Calu3 (cell line): ENCODE data around the gene MAPK4. TPM values are rescaled to one million over a fixed set of nuclear protein-coding genes. Genes with fewer than 3 reads are reported as not detected.

ENCODE experiments used
- BruUV-seq: library from RNA; stranded (reverse); fragments of 400-500 nt; replicated peaks from 2 replicates; lab custom pipeline; 2021; lab: Mats Ljungman, UMichigan
- CTCF ChIA-PET: fragments of 300-600 bp; sonication (Branson Sonifier 250); formaldehyde crosslinking; loops from one replicate; lab custom pipeline; 2022; ENCODE audit warnings: antibody characterized with exemption; lab: Charles Lee
- DNase-seq: peaks from one replicate; pipeline ENCODE4 v3.0.0; 2022
- H3K27ac Mint-ChIP-seq: one replicate; pipeline ENCODE4 v1.8.0; 2022; ENCODE audit warnings: mixed read lengths; ENCODE audit not compliant: unreplicated experiment
- H3K27me3 Mint-ChIP-seq: one replicate; pipeline ENCODE4 v1.8.0; 2022; ENCODE audit warnings: mixed read lengths; ENCODE audit not compliant: unreplicated experiment
- H3K36me3 Mint-ChIP-seq: one replicate; pipeline ENCODE4 v1.8.0; 2022; ENCODE audit warnings: mild to moderate bottlenecking, moderate library complexity, mixed read lengths; ENCODE audit not compliant: insufficient read depth, unreplicated experiment
- H3K4me1 Mint-ChIP-seq: one replicate; pipeline ENCODE4 v1.8.0; 2022; ENCODE audit warnings: mild to moderate bottlenecking, low read depth, mixed read lengths; ENCODE audit not compliant: unreplicated experiment
- H3K4me3 Mint-ChIP-seq: one replicate; pipeline ENCODE4 v1.8.0; 2022; ENCODE audit warnings: mild to moderate bottlenecking, low read depth, moderate library complexity, mixed read lengths; ENCODE audit not compliant: unreplicated experiment
- H3K9me3 Mint-ChIP-seq: one replicate; pipeline ENCODE4 v1.8.0; 2022; ENCODE audit warnings: low read depth, mixed read lengths; ENCODE audit not compliant: unreplicated experiment
- CTCF ChIP-seq: fragments of 200-600 bp; IDR thresholded peaks from one replicate; pipeline ENCODE4 v1.8.0; 2022; ENCODE audit warnings: antibody characterized with exemption; ENCODE audit not compliant: unreplicated experiment
- intact Hi-C: fragments of 100-400 bp; cut with micrococcal nuclease; formaldehyde crosslinking; loops from one replicate; pipeline ENCODE4 v1.10.0; 2022; ENCODE audit not compliant: unreplicated experiment
- total RNA-seq: library from RNA; stranded (reverse); gene quantifications from 2 replicates; pipeline ENCODE4 v1.2.3, GENCODE V29; 2022

Gene MAPK4
- total RNA-seq, 1 experiment from 2014 or later, result not detected

- CTCF ChIA-PET, result no interaction called here
- no peak for DNase-seq
- no peaks in the 10 kb centered on the region for H3K9me3 Mint-ChIP-seq
- intact Hi-C loops, result no loop called here
- peaks cover 100% of the 10 kb centered on the region for H3K27me3 Mint-ChIP-seq
- no peaks in the 10 kb centered on the region for H3K4me1 Mint-ChIP-seq
- no peak overlapping the region for H3K4me3 Mint-ChIP-seq
- no TSS peak for BruUV-seq
- no peaks in the 10 kb centered on the region for H3K36me3 Mint-ChIP-seq
- H3K27ac Mint-ChIP-seq, result no peak overlapping the region
- TF ChIP-seq CTCF, result no peak
Measured at GRCh38 chr18:50747849-50748242, 188.0 kb downstream of the MAPK4 start.

- intact Hi-C loops, result no loop called here
- no peaks in the 10 kb centered on the region for H3K9me3 Mint-ChIP-seq
- CTCF ChIA-PET, result no interaction called here
- H3K36me3 Mint-ChIP-seq, result no peaks in the 10 kb centered on the region
- no peaks in the 10 kb centered on the region for H3K4me1 Mint-ChIP-seq
- BruUV-seq, result no TSS peak
- no peak overlapping the region for H3K27ac Mint-ChIP-seq
- peaks cover 98% of the 10 kb centered on the region for H3K27me3 Mint-ChIP-seq
- TF ChIP-seq CTCF, result no peak
- DNase-seq, result no peak
- H3K4me3 Mint-ChIP-seq, result no peak overlapping the region
Measured at GRCh38 chr18:50748243-50749229, 188.6 kb downstream of the MAPK4 start.

GRCh38 chr18:50749421-50749820 lies 189.5 kb downstream of the MAPK4 start:
- no TSS peak for BruUV-seq
- Mint-ChIP-seq H3K4me1 (no peaks in the 10 kb centered on the region), H3K9me3 (no peaks in the 10 kb centered on the region), H3K27me3 (peaks cover 98% of the 10 kb centered on the region), H3K27ac (no peak overlapping the region), H3K36me3 (no peaks in the 10 kb centered on the region), H3K4me3 (no peak overlapping the region)
- CTCF ChIA-PET, result no interaction called here
- DNase-seq, result no peak
- TF ChIP-seq CTCF, result no peak
- intact Hi-C loops, result no loop called here

GRCh38 chr18:50749945-50750344 lies 190.1 kb downstream of the MAPK4 start:
- intact Hi-C loops, result no loop called here
- H3K27ac Mint-ChIP-seq, result no peak overlapping the region
- no peaks in the 10 kb centered on the region for H3K4me1 Mint-ChIP-seq
- H3K36me3 Mint-ChIP-seq, result no peaks in the 10 kb centered on the region
- CTCF ChIA-PET, result no interaction called here
- DNase-seq, result no peak
- H3K9me3 Mint-ChIP-seq, result no peaks in the 10 kb centered on the region
- no peak overlapping the region for H3K4me3 Mint-ChIP-seq
- TF ChIP-seq CTCF, result no peak
- no TSS peak for BruUV-seq
- H3K27me3 Mint-ChIP-seq, result peaks cover 98% of the 10 kb centered on the region
